ENCODE data around the gene HAND1.

Gene HAND1

DNA sequence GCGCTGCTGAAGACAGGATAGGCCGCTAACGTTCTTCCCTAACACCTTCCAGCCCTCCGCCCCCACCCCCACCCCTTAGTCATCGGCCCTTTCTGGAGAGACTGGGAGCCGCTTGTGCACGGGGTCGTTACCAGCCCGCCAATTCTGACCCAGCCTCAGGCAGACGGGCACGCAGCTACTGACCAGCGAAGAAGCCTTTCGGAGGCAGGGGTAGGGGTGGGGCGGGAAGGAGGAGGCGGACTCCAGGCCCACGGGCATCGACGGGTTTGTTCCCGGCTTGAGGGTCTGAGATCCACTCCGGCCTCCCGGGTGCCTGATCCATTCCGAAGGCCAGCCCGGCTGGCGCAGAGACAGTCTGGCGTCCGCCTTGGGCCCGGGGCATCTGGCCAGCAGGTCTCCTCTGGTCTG is 729 bp upstream of the HAND1 start:
- DNase-seq (ENCODE audit: low spot score) = no peak

DNA sequence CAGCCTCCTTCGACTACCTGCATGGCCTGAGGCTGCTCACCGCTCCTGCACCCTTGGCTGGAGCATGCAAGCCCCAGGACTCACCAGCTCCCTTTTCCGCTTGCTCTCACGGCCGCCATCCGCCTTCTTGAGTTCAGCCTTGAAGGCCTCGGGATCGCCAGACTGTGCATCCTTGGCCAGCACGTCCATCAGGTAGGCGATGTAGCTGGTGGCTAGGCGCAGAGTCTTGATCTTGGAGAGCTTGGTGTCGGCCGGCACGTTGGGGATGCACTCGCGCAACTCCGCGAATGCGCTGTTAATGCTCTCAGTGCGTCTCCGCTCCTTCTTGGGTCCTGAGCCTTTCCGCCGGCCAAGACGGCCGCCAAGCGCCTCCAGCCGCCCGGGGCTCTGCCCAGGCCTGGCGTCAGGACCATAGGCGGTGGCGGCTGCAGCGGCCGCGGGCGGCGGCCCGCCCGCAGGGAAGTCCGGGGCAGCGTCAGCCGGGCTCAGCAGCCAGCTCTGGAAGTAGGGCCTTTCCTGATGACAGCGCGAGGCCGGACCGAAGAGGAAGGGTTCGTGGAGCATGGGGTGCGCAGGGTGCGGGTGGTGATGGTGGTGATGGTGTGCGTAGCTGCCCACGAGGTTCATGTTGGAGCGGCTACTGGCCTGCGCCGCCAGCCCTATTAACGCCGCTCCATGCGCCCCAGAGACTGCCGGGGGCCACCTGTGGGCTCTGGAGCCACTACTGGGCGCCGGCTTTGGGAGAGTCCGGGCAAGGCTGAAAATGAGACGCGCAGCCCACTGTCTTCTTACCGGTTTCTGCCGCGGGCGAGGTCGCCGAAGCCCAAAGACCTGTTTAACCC is 424 bp downstream of the HAND1 start:
- no peak for DNase-seq (ENCODE audit: low spot score)

DNA sequence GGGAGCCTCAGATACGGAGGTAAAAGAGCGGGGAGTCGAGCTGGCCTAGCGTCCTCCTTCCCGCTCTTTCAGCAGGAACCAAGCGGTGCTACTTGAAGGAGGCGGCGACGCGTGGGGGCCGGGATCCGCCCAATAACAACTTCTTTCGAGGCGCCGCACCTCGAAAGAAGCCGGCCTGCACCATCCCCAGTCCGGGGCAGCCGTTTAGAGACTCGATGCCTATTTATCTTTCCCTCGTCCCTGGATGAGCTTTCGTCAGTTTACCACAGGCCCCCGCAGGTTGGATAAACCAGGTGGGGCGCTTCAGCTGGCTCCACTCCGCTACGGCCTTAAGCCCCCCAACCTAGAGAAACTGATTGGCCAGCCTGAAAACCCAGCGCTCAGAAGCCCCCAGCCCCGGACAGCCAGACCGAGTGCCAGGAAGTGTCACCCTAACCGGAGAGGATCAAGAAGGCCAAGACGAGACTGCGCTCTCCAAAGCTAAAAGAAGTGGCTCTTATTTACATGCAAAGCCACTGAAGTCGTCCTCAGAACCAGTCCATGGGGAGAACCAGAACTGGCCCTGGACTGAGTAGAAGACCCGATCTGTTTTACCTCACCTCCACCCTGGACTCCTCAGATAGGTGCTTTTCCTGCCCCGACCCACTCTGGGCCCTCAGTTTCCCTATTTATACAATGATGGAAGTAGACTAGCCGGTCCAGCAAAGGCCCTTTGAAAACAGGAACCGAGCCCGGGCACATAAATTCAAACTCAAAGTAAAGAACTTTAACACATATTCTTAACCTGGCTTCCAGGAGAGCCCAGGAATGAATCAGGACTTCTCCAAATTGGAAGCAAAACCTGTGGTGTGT is 1.4 kb downstream of the HAND1 start:
- no peak for DNase-seq (ENCODE audit: low spot score)

DNA sequence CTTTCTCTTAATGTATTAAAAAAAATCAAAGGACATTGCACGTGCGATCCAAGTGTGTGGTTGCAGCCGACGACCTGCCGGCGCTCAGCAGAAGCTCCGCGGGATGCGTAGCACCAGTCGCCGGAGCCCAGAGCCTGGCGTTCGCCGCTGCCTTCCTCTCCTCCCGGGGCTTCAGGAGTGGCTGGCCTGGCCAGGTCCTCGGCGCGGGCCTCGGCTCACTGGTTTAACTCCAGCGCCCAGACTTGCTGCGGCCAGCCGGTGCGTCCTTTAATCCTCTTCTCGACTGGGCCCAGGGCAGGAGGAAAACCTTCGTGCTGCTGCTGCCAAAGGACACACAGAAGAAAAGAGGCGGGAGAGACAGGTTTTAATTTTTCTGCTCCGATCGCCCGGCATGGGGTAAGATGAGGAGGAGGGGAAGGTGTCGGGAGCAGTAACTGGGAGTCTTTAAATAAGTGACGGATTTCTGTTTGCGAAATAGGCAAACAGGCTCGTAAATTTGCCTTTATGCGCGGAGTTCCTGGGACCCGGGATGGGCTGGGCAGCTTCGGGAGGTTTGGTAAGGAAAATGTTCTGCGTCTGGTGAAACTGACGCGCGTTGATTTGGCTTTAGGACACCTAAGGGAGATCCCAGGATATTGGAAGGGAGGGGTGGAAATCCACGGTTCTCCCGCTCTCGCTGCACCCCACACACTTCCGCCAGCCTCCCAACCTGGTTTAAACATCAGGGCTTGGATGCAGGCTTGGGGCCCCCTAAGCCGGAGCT is 2.3 kb downstream of the HAND1 start:
- no peak for DNase-seq (ENCODE audit: low spot score)

DNA sequence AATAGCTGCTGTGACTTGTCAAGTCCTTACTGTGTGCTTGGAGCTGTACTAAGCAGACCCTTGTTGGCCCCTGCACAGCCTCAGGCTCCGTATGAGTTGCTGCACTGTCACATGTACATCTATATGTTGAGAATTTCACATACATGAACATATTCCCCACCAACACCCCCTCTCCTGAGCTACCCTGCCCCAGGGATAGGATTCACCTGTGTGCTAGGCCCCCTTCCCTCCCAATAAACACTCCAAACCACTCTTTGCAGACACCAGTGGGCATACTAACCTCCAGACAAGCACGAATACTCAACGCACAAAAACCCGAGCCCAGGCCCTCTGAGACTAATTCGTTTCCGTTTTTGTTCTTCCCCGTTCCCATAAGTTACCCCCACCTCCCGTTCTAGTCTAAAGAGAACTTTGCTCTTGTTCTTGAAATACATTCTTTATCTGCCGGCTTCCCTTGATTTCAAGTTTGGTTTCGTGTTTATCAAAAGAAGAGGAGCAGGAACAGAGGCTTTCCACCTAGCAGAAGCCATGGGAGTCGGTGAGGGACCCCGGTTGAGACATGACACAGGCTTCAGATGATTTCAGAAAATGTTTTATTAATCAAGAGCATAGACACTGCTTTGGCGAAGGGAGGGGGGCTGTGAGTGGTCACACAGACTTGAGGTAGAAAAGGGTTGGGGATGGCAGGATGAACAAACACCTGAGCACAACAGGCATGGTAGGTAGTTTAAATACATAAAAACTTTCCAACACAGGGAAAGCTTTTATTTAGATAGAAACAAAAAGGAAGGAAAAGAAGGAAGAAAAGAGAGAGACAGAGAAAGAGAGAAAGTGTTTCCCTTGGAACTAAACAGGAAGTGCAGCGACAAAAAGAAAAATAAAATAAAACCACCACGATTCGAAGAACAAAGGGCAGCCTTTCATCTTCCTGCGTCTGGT is 3.4 kb downstream of the HAND1 start:
- no peak for DNase-seq (ENCODE audit: low spot score)

DNA sequence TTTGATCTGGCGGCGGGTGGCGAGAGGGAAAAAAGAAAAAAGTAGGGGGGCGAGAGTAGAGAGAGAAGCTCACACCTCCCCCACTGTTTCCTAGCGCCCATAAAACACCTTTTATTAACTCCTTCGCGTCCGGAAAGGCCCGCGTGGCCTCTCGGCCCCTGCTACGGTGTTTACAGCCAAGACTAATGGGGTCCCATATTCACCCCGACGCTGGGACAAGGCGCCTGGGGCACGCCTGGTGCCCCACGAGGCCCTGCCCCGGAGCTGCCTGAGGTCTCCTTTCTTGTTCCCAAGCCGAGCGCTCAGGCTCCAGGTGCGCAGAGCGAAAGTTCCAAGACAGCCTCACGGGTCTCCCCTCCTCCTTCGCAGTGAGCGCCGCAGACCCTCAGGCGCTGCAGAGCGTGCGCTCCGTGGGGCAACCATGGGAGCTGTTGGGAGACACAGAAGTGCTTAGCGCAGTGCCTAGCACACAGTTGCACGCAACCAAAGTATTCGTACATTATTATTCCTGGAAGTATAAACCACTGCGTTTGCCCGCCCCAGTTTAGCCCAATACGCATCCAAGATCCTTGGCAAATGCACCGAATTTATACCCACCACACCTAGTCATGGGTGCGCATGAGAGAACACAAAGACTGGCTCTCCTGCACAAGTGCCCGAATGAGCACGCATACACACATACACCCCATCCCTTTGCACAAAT is 4.3 kb downstream of the HAND1 start:
- DNase-seq (ENCODE audit: low spot score) = no peak

DNA sequence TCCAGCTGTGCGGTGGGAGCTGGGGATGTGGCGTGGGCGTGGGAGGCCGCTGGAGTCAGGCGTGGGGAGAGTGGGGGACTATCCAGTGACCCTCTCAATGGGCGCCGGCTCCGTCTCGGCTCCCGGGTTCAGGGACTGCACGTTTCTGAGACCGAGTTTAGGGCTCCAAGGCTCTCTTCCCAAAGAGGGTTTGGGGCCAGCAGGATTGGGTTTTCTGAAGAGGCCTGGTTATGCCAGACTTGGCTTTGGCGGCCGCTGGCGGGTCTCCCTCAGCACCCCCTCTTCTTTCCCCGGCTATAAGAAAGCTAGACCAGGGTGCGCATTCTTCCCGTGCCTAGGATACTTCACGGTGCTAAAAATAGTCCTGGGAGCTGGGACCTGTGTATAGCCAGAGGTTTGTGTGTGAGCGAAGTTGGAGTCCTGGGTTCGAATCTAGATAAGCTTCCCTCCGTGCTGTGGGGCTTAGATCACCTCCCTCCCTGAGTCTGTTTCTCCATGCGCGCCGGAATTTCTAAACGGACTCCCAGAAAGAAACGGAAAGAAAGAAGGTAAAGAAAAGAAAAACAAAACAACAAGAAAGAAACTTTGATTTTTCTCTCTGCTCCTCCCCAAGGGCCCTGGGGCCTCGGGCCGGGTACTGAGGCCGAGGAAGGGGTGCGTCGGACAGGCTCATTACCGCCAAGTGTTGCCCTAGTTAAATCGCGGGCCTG is 5.0 kb downstream of the HAND1 start:
- no peak for DNase-seq (ENCODE audit: low spot score)

DNA sequence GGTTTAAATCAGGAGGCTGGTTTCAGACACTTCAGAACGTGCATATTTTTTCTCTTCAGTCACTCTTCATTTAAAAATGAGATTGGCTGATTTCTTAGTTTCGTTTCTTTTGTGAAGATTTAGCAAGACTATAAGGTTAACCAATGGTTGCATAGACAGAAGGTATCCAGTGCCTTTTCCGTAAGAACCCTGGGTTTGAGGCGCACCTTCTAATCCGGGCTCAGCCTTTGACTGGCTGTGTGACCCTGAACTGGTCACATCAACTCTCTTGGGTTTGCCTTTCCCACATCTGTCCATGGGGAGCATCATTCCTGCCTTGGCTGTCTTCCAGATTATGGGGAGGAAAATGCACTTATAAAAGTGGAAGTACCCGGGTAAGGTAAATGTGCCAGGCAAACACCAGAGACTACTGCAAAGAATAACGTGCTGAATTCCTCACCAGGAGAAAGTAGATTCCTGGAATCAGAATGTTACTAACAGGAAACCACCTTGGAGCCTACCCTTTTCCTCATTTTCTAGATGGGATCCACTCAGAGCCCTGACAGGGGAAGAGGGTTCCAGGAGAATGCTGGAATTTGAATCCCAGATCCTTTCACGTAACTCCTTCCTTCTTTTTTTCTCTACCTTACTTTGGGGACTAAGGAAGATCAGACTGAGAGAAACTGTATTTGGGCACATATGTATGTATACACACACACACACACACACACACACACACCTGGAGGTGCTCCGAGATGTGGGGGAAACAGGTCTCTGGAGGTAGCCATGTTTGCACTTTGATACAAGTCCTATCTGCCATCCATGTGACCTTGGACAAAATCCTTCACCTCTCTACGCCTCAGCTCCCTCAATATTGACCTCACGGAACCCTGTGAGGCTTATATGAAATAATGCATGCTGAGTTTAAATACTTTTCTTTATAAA is 6.8 kb downstream of the HAND1 start:
- no peak for DNase-seq (ENCODE audit: low spot score)

DNA sequence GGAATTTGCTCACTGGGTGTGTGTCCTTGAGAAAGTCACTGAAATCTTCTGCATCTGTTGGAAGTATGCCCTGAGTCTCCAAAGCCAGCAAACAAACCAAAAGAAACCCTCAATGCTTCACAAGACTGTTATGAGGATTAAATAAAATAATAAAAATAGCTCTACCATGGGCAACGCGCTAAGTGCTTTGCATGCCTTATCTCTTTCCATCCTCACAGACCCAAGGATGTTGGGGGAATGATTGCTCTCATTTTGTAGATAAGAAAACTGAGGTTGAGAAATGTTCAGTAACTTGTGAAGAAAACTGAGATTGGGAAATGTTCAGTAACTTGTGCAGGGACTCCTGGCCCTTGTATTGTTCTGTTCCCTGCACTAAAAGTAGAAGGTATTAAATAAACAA is 7.9 kb downstream of the HAND1 start:
- no peak for DNase-seq (ENCODE audit: low spot score)

DNA sequence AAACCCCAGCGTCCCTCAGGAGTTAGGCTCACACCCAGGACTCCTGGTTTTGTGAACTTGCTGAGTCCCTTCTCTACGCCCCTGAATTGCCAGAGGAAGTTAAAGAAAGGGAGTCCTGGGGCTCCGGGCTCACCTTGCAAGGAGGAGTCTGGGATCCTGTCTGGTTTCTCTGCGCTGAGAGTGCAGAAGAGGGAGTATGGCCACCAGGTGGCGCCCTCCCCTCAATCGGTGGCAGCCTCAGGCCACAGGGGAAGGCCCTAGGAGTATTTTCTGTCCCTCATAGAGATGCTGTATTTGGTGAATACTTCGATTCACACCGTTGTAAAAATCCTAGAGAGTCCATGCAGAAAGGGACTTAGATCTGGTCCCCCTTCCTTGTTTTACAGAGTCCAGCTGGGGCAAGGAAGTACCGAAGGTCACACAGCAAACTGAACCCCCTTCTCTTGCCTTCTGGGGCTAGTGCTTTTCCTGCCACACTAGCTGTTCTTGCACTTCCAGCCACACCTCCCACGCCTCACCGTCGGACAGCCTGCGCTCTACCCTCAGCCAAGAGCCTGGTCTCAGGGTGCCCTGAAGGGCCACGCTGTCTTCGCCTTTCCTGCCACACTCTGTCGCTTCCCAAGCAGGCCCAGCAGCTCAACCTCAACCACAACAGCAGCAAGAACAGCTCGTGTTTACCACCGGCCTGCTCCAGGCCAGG is 10.2 kb downstream of the HAND1 start:
- peak; percentile 65 for DNase-seq (ENCODE audit: low spot score)

DNA sequence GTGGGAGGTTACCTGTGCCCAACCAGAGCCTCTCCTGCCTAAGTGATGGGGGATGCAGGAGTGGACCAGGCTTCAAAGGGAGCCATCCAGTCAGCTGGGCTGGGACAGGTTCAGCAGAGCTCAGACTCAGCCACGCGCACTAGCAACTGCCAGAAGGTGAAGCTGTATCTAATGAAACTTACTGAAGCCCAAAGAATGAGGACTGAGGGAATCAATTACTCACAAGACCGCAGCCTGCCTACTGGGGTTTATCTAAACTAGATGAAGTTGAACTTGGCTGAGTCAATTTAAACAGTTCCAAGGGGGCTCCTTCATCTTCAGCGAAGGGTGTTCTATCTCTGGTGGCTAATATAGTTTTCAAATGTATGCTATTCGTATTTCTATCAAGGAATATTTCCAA is 11.4 kb downstream of the HAND1 start:
- DNase-seq (ENCODE audit: low spot score) = no peak

DNA sequence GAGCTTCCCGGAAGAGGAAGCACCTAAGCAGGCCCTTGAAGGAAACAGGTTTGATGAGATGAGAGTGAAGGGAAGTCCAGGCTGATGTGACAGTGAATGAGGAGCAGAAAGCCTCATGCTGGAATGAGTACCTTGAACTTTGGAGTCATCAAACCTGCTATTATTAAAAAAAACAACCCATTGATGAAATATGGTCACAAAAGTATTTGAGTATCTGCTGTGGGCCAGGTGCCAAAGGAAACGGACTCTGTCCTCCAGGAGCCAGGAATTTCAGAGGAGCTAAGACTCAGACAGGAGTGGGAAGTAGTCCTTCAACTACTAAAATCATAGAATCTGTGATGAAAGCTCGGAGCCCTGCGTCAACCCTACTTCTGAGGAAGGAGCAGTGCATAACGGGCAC is 11.9 kb downstream of the HAND1 start:
- DNase-seq (ENCODE audit: low spot score) = no peak

DNA sequence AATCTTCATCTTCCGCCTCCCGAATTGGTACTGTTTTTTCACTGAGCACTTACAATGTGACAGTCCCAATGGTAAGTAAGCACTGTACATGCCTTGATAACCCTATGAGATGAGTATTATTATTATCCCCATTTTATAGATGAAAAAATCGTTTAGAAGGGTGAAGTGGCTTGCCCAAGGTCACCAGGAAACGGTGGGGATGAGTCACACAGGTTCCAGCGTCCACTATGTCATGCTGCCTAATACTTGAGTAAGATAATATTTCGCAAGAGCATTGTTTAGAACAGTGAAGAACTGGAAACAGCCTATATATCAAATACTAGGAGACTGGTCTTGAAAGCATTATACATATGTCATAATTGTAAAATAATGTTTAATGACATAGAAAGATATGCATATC is 12.9 kb downstream of the HAND1 start:
- no peak for DNase-seq (ENCODE audit: low spot score)

DNA sequence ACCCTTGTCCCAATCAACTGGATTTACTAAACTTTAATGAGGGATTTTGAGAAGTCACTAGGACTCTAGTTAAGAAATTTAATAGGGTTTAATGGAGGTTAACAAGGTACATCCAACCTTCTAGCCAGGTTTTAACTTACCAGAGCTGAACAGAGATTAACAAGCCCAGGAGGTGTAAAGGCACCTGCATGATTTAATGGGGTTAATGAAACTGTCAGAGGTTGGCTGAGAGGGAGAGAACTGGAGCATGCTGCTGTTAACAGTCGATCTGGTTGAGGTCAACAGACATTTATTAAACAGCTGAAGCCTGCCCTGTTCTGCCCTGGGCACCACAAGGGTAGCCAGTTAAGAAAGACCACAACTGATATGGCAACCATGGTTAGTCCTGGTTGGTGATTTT is 13.6 kb downstream of the HAND1 start:
- no peak for DNase-seq (ENCODE audit: low spot score)

DNA sequence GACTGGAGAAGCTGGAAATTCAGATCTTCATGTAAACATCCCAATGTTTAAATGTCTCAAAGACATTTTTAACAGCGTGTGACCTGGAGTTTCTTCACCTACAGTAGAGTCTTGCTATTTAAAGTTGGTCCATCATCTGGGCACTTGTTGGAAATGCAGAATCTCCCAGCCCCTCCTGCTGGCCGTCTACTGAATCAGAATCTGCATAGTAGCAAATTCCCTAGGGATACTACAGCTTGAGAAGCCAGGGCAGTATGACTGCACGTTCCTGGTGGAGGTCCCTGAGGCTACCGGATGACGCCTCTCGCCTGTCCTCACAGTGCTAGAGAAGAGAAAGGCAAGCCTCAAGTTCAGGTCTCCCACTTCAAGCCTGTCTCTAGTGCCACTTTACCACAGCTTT is 16.5 kb downstream of the HAND1 start:
- DNase-seq (ENCODE audit: low spot score) = no peak

DNA sequence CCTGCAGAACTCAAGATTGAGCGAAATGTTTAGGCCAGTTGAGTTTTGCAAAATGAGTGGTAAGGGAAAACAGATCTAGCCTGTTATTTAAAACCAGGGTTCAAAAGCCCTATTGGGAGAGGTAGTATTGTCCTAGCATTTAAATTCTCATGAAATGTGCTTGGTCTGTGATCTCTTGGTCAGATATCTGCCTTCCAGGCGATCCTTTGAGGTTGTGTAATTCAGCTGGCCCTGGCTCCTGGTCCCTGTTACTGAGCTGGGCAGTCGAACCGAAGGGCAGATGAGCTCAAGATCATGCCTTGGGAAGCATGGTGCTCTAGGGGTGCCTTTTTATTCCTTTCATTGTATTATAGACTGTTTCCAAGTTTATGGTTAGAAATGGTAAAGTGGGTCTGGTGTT is 17.9 kb downstream of the HAND1 start:
- DNase-seq (ENCODE audit: low spot score) = no peak

DNA sequence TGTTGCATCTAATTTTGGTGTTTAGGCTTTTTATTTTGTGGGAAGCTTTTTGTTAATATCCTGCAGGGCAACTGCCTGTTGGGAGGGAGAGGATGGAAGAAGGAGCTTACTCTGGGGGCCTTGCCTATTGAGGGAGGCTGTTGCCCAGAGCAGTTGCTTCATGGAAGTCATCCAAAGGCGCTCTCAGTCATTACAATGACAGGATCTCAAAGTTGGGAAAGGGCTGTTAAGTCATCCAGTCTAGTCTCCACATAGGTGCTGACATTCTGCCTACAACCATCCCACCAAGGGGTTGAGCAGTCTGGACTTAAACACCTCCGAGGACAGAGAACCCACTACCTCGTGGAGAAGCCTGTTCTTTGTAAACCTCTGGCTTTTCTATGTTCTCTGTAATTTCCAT is 19.0 kb downstream of the HAND1 start:
- no peak for DNase-seq (ENCODE audit: low spot score)

DNA sequence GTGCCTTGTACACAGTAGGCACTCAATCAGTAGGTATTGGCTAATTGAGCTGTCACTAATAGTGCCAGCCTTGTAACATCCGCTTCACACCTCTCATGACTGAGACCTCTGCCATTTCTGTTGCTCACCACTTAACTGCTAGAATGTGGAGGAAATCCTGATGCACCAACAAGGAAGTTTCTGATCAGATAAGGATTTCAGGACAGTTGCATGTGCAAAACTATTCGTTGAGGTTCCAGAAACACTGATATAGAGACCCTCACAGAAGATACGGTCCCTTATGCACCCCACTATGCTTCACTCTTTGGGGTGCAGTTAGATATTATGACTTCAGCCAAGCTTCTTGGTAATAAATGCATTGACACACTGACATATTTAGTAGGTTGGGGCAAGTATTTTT is 21.5 kb downstream of the HAND1 start:
- DNase-seq (ENCODE audit: low spot score) = no peak

DNA sequence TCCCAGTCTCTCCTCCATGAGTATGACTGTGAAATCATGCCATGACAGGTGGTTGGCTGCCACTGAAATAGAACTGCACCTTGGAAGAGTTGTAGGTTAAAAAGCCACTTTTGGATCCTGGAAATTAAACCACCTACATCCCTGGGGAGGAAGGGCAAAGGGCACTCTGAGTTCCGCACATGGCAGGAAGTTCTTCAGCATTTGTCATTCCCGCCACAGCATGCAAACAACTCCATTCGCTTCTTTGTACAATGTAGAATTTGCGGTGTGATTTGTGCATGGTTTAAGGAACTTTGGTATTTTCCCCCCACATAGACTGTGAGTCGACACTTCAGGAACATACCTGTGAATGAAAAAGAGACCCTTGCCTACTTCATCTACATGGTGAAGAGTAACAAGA is 22.4 kb downstream of the HAND1 start:
- DNase-seq (ENCODE audit: low spot score) = no peak
